GM21529 (cell line): ENCODE results near the gene OR5AU1.
"Not testable (repeated sequence)": the region's sequence is repeated elsewhere in the genome, so short reads cannot be mapped to it uniquely, and the experiment has no call there.

ENCODE experiments used
- ATAC-seq: cut with Tn5 transposase; IDR thresholded peaks from one replicate; pipeline ENCODE4 v1.9.1; 2021; ENCODE audit not compliant: unreplicated experiment

OR5AU1 gene

DNA sequence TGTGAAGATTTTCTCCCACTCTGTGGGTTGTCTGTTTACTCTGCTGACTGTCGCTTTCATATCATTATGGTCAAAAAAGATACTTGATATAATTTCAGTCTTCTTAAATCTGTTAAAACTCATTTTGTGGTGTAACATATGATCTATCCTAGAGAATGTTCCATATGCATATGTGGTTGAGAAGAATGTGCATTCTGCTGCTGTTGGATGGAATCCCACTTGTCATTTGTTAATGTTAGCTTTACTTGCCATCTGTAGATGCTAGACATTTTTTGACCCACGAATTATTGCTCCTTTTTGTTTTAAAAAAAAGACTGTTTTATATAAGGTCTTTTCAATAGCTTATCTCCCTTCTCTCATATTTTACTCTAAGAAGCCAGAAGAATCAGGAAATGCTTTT lies 26.3 kb upstream of the OR5AU1 start:
- no peak for ATAC-seq

- ATAC-seq, result no peak
These were observed 15.3 kb upstream of the OR5AU1 start for GRCh38 chr14:21171128-21171527.

GRCh38 chr14:21169573-21169972 lies 13.7 kb upstream of the OR5AU1 start:
- ATAC-seq, result no peak

DNA sequence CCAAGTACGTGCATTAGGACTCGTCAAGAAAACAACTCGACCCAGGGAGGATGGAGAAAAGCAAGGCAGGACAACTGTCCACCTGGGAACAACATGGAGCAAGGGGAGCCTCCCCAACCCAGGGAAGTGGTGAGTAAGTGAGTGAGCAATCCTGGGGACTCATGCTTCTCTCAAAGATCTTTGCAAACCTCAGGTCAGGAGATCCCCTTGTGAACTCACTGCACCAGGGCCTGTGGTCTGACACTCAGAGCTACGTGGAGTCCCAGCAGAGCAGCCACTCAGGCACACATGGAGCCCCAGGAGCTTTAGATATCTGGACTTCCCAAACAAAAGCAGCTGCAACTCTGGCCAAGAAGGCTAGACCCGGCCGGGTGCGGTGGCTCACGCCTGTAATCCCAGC lies 12.2 kb upstream of the OR5AU1 start:
- no peak for ATAC-seq

GRCh38 chr14:21165670-21166069 lies 9.8 kb upstream of the OR5AU1 start:
- ATAC-seq, result not testable (repeated sequence)

DNA sequence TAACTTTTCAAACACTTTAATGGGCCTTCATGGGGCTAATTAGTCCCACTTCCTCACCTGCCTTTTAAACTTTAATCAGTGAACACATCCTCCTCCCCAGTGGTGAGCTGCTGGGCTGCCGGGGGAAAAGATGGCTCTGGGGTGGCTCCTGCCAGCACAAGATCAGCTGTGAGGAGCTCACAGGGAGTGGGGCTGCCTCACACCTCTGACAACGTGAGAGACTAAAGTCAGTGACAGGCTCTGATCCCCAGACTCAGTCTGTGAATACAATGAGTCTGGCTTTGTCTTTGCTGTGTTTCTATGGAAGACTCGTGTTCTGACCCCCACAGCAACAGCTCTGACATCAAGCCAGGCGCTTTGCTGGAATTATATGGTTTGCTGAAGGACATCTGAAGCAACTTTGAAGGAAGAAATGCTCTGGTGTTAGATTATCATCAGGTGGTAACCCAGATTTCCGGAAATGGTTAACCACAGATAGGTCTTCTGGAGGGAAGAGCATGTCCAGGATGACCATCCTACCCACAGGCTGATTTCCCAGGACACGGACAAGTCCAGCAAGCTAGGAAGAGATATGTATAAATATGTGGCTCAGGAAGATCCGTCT lies 9.2 kb upstream of the OR5AU1 start:
- not testable (repeated sequence) for ATAC-seq

- ATAC-seq, result no peak
These were observed 8.0 kb upstream of the OR5AU1 start for GRCh38 chr14:21163871-21164291.

DNA sequence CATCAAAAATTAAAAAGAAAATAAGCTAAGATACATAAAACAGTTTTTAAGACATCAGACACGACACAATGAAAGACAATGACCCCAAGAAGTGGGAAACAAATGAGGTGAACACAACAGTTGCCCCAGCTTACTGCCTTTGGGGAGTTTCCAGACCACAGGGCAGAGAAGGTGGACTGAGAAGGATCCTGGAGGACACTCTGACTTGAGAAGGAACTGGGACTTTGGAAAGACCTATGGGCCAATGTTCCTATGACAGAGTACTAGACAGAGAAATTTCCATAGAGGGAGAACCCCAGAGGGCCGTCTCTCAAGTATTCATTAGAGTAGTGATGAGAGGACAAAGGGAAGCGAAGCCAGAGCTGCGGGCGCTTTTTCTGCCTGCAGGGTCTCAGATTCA lies 6.2 kb upstream of the OR5AU1 start:
- ATAC-seq, result no peak

- ATAC-seq, result no peak
These were observed 4.3 kb upstream of the OR5AU1 start for GRCh38 chr14:21160061-21160610.

GRCh38 chr14:21158175-21158574 lies 2.3 kb upstream of the OR5AU1 start:
- ATAC-seq, result not testable (repeated sequence)

GRCh38 chr14:21149641-21150367 lies 6.1 kb downstream of the OR5AU1 start:
- ATAC-seq, result no peak

DNA sequence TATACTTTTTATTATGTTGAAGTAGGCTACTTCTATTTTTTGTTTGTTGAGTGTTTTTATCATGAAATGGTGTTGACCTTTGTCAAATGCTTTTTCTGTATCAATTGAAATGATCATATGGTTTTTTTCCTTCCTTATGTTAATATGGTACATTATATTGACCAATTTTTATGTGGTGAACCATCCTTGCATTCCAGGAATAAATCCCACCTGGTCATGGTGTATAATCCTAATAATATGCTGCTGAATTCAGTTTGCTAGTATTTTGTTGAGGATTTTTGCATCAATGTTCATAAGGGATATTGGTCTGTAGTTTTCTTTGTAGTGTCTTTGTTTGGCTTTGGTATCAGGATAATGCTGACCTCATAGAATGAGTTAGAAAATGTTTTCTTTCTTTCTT lies 10.4 kb downstream of the OR5AU1 start:
- ATAC-seq, result no peak

DNA sequence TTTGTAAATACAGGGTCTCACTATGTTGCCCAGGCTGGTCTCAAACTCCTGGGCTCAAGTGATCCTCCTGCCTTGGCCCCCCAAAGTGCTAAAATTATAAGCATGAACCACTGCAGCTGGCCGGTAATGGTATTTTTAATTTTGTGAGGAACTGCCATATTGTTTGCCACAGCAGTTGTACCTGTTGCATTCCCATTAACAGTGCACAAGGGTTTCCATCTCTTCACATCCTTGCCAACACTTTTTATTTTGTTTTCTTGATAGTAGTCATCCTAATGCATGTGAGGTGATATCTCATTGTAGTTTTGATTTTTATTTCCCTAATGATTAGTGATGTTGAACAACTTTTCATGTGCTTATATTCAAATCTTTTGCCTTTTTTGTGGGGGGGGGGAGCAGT lies 13.5 kb downstream of the OR5AU1 start:
- ATAC-seq, result no peak

DNA sequence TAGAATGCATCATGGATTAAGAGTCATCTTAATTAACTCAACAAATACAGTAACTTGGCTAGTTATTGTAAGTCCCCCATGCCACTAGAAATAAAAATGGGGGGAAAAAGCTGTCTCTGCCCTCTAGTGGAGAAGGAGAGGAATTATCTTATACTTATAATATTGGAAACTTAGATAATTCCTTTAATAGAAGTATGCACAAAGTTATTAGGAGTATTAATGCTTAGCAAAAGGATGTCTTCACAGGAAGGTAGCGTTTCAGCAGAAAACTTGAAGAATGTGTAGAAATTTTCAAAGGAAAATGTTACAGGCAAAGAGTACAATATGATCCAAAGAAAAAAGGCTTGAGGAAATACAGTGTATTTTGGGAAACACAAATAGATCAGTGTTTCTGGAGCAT lies 19.8 kb downstream of the OR5AU1 start:
- no peak for ATAC-seq

DNA sequence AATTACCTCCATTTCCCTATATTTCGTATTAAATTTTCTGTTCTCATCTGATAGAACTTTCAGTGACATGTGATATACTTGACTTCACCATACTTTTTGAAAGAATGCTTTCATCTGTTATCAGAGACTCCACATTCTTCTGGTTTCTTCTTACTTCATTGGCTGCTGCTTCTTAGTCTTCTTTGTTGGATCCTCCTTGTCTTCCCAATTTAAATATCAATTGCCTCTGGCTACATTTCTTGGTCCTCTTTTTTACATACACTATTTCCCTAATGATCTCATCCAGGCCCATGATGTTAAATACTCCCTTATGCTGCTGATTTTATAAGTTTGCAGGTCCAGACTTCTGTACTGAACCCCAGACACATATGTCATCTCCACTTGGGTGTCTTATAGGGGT lies 22.0 kb downstream of the OR5AU1 start:
- no peak for ATAC-seq

DNA sequence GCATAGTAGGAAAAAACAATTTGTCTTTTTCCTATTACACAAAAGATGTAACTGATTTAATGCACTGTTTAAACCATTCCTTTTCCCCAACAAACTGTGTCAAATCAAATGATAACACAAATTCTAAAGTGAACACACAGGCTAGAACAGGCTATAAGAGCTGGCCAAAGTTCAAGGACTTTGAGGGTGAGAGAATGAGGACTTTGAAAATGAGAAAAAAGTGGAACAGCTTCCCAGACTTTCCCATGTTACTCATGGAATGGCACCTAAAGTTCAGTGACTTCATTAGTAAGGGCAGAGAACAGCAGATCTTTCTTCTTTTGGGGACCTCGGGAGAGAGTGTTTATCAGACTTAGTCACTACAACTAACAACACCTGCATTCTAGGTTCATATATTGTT lies 32.4 kb downstream of the OR5AU1 start:
- no peak for ATAC-seq

DNA sequence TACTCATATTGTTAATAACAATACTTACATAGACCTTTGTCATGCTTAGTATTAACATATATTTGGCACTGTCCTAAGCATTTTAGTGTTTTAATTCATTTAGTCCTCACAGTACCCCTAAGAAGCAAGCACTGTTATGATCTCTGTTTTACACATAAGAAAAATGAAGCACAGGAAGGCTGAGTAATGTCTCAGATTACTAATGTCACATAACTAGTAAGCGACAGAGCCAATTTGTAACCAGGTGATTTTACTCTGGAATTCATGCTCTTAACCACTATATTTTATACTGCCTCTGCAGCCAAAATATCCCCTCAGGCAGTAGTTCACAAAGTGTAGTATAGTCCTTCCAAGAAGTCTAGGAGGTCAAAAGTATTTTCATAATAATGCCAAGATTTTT lies 34.7 kb downstream of the OR5AU1 start:
- ATAC-seq, result no peak

GRCh38 chr14:21120686-21121085 lies 35.2 kb downstream of the OR5AU1 start:
- no peak for ATAC-seq

GRCh38 chr14:21118933-21119332 lies 36.9 kb downstream of the OR5AU1 start:
- ATAC-seq, result no peak

DNA sequence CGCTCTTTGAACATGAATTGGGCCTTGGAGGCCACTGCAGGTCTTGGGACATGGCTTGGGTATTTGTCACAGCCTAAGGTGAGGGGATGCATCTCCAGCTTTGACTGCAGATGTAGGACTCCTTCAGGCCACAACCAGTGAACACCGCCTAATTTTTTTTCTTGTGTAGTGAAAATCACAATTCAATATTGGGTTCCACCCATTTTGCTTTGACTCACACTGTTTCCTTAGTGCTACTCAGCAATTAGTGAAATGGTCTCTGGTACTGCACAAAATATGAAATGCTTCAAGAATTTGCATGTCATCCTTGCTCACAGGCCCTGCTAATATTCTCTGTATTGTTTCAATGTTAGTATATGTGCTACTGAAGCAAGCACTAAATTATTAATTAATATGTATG lies 42.5 kb downstream of the OR5AU1 start:
- no peak for ATAC-seq

- ATAC-seq, result no peak
These were observed 43.6 kb downstream of the OR5AU1 start for GRCh38 chr14:21112255-21112654.

DNA sequence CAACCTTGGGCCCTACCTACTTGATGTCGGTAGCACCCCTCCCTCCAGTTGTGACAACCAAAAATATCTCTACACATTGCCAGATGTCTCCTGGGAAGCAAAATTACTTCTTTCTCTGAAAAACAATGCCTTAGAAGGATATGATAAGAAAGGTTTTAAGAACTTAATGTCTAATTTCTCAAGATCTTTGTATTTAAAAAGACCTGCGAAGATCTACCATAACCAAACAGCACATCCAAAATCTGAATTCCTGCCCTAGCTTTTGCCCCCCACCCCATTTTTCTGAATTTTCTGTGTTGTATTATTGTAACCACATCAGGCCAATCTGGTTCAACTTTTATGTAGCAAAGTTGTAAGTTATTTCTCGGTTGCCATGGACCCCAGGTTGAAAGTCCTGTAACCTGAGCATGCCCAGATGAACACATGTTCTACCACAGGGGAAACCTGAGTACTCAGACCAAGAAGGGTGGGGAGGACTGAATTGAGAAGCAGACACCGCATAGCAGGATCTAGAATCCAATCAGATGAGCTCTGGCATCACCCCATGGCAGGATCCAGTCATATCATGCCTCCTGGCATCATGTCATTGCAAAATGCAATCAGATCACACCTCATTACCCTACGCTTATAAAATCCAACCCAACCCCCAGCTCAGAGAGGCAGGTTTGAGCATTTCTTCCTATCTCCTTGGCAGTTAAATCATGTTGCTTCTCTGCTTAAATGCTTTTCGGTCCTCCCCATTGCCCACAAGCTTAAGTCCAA lies 46.3 kb downstream of the OR5AU1 start:
- ATAC-seq, result peak; percentile 61
